K562 (cell line): ENCODE results near the gene UTP11.
A peak's percentile ranks its signal among the peaks of the same experiment; 100 is the strongest.

Experiments used
- CTCF ChIP-seq, 3 experiments: IDR thresholded peaks in 2 of 3; conservative IDR thresholded peaks in 1 of 3; 2 replicates each; pipeline ENCODE4 v1.5.1; 2011 to 2012; ENCODE audit warnings: low read length in 3 of 3, mild to moderate bottlenecking in 3 of 3, control low read depth in 2 of 3, improper control_type of control experiment in 1 of 3, inconsistent platforms in 1 of 3, low read depth in 1 of 3, mixed read lengths in 1 of 3, moderate library complexity in 1 of 3; ENCODE audit not compliant: insufficient read depth in 2 of 3
- ELF1 ChIP-seq: fragments of 200-800 bp; sonication (Bioruptor generic); IDR thresholded peaks from 2 replicates; pipeline ENCODE4 v1.6.1; 2016; ENCODE audit warnings: missing genetic modification characterization, missing compliant biosample characterization
- FOS ChIP-seq: IDR thresholded peaks from 3 replicates; pipeline ENCODE4 v1.6.1; 2011; ENCODE audit not compliant: insufficient read length; ENCODE audit errors: extremely low read depth
- HNRNPLL ChIP-seq: fragments of 200-400 bp; formaldehyde crosslinking; IDR thresholded peaks from 2 replicates; pipeline ENCODE4 v1.6.1; 2017; ENCODE audit warnings: low read length, low read depth, mild to moderate bottlenecking; ENCODE audit not compliant: poor library complexity, severe bottlenecking
- KLF13 ChIP-seq: fragments of 450-650 bp; IDR thresholded peaks from 2 replicates; pipeline ENCODE4 v1.6.1; 2016; ENCODE audit warnings: missing genetic modification characterization, low read depth, mild to moderate bottlenecking, missing compliant biosample characterization, moderate library complexity, borderline replicate concordance
- L3MBTL2 ChIP-seq: fragments of 450-650 bp; IDR thresholded peaks from 2 replicates; pipeline ENCODE4 v1.6.1; 2016; ENCODE audit warnings: mild to moderate bottlenecking, moderate library complexity
- NR2C1 ChIP-seq, 2 experiments: fragments of 450-650 bp; IDR thresholded peaks; 2 replicates each; pipeline ENCODE4 v1.6.1; 2017; ENCODE audit warnings: mild to moderate bottlenecking in 2 of 2, antibody characterized with exemption in 1 of 2, inconsistent platforms in 1 of 2, missing compliant biosample characterization in 1 of 2, missing genetic modification characterization in 1 of 2
- POLR2G ChIP-seq: fragments of 200-400 bp; formaldehyde crosslinking; IDR thresholded peaks from 2 replicates; pipeline ENCODE4 v1.6.1; 2017; ENCODE audit warnings: low read depth, mild to moderate bottlenecking, antibody characterized with exemption, low read length, moderate library complexity
- TAF1 ChIP-seq: IDR thresholded peaks from 2 replicates; pipeline ENCODE4 v1.6.1; 2011; ENCODE audit warnings: mild to moderate bottlenecking, low read length, moderate library complexity; ENCODE audit not compliant: insufficient read depth, control insufficient read depth, severe bottlenecking; ENCODE audit errors: extremely low read depth
- TGIF2 ChIP-seq: sonication (generic); formaldehyde crosslinking; IDR thresholded peaks from 2 replicates; pipeline ENCODE4 v1.8.1; 2022; ENCODE audit warnings: mild to moderate bottlenecking, missing genetic modification reagents, moderate library complexity
- ZEB2 ChIP-seq: fragments of 450-650 bp; IDR thresholded peaks from 2 replicates; pipeline ENCODE4 v1.6.1; 2016
- ZNF395 ChIP-seq: fragments of 200-800 bp; sonication (Bioruptor generic); IDR thresholded peaks from 2 replicates; pipeline ENCODE4 v1.6.1; 2017; ENCODE audit warnings: missing genetic modification characterization, missing compliant biosample characterization

DNA sequence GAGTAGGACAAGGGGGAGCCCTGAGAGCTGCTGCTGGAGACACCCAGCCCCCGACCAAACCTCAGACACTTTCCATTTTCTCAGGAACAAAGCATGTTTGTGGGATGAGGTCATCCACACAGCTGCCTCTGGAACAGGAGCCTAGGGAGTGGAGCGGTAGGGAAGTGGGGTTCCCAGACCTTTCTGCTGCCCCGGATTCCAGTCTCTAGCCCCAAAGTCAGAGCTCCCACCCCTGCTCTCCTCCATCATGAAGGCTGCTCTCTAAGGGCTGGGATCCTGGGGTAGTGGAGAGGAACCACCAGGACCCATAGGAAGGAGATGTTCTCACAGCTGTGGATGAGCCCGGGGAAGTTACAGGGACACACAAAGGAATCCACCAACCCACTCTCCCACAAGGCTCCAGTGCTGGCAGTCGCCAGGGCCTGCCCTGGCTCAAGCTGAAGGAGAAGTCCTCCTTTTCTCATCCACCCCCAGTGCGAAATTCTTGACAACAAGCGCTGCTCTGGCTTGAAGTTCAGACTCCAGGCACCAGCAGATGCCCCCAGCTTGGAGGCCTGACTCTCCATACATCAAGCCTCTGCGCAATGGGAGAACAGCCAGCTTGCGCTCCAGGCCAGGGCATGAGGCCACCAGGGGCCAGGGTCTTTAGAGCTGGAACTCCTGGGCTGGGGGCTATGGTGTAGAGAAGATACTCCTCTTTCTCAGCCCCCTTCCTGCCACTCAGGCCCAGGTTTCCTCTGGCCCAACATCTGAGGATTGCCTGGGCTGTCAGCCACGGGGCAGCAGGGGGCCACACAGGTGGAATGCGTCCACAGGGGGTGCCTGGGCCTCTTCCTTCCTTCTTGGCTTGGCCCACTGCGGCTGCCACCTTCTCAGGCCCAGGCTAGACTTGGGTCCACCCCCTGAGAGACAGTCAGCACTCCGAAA, 11.7 kb upstream of the UTP11 start:
- TF ChIP-seq ELF1 (tag) (no peak), CTCF (IDR thresholded peaks at IDR 0.05 in 2 of 3, conservative IDR thresholded peaks at IDR 0.05 in 1 of 3; ENCODE audit: insufficient read depth in 2 of 3, low read depth in 1 of 3, low read length in 3 of 3) (no peak; a peak in 1 of 6 replicates), POLR2G (peak; percentile 70), HNRNPLL (no peak), L3MBTL2 (no peak), NR2C1 (IDR thresholded peaks at IDR 0.05) (no peak), NR2C1 (tag; IDR thresholded peaks at IDR 0.05) (no peak; the same call in 1 of the 2 replicates), ZNF395 (CRISPR knock-in tag) (peak; percentile 88), FOS (no peak), ZEB2 (no peak), KLF13 (tag) (no peak), TAF1 (no peak), TGIF2 (CRISPR knock-in tag) (no peak)
